Measurements from ENCODE around the gene CHRNA4. TPM values are rescaled to one million over a fixed set of nuclear protein-coding genes. Genes with fewer than 3 reads are reported as not detected.

CHRNA4 gene
- total and polyA plus RNA-seq, 5 experiments from 2014 or later = not detected

GRCh38 chr20:63293871-63294535, 67.1 kb downstream of the CHRNA4 start:
- Mint-ChIP-seq H3K36me3 (peaks cover 0 to 2% (median under 1%) of the 10 kb centered on the region in 3 donors), H3K27me3 (peaks cover 5 to 23% (median 8%) of the 10 kb centered on the region in 5 donors), H3K27ac (no peak overlapping the region), H3K4me3 (no peak overlapping the region), H3K4me1 (peaks cover 6 to 20% (median 11%) of the 10 kb centered on the region in 4 donors), H3K9me3 (no peaks in the 10 kb centered on the region)
- POLR2A ChIA-PET = no interaction called here
- DNase-seq = no peak
- no peak for ATAC-seq

GRCh38 chr20:63293456-63293855, 67.7 kb downstream of the CHRNA4 start:
- peaks cover 6 to 20% (median 10%) of the 10 kb centered on the region in 4 donors for H3K4me1 Mint-ChIP-seq
- POLR2A ChIA-PET = no interaction called here
- H3K36me3 Mint-ChIP-seq = peaks cover 0 to 5% (median 0%) of the 10 kb centered on the region in 3 donors
- H3K4me3 Mint-ChIP-seq = no peak overlapping the region
- no peak for ATAC-seq
- H3K9me3 Mint-ChIP-seq = no peaks in the 10 kb centered on the region
- H3K27ac Mint-ChIP-seq = no peak overlapping the region
- peaks cover 3 to 18% (median 5%) of the 10 kb centered on the region in 5 donors for H3K27me3 Mint-ChIP-seq
- DNase-seq = peak in 1 of 10 donors; percentile 3

Other genes with a start within 250 kb of the CHRNA4 start
- 10 to 100 TPM; 51.8 to 53.1 TPM for gene YTHDF1, start 145.2 kb downstream of the CHRNA4 start, total RNA-seq
- gene YTHDF1, start 145.2 kb downstream of the CHRNA4 start, polyA plus RNA-seq = 10 to 100 TPM; 26.8 to 46.6 (median 34.1) TPM
- gene BIRC7, start 125.4 kb downstream of the CHRNA4 start, total RNA-seq = not detected
- gene BIRC7, start 125.4 kb downstream of the CHRNA4 start, polyA plus RNA-seq = 1 to 10 TPM in 2 of 3 donors, under 1 TPM in 1; 0.43 to 3.2 (median 1.6) TPM
- not detected for gene NKAIN4, start 106.9 kb downstream of the CHRNA4 start, total RNA-seq
- not detected for gene NKAIN4, start 106.9 kb downstream of the CHRNA4 start, polyA plus RNA-seq
- gene ARFGAP1, start 88.5 kb downstream of the CHRNA4 start, total RNA-seq = 100 to 1,000 TPM in 1 of 2 experiments, 10 to 100 TPM in 1; 93.4 to 101 TPM
- gene ARFGAP1, start 88.5 kb downstream of the CHRNA4 start, polyA plus RNA-seq = 10 to 100 TPM; 11.5 to 19.4 (median 14.6) TPM
- under 1 TPM in 1 of 2 experiments, not detected in 1; 0.25 TPM for gene COL20A1, start 68.2 kb downstream of the CHRNA4 start, total RNA-seq
- gene COL20A1, start 68.2 kb downstream of the CHRNA4 start, polyA plus RNA-seq = not detected
- gene KCNQ2, start 111.3 kb upstream of the CHRNA4 start, total RNA-seq = under 1 TPM; 0.30 to 0.49 TPM
- not detected for gene KCNQ2, start 111.3 kb upstream of the CHRNA4 start, polyA plus RNA-seq
- gene EEF1A2, start 137.7 kb upstream of the CHRNA4 start, total RNA-seq = under 1 TPM; 0.16 to 0.18 TPM
- not detected for gene EEF1A2, start 137.7 kb upstream of the CHRNA4 start, polyA plus RNA-seq
- 100 to 1,000 TPM; 225 to 229 TPM for gene PPDPF, start 159.4 kb upstream of the CHRNA4 start, total RNA-seq
- 10 to 100 TPM; 47.4 to 93.1 (median 78.1) TPM for gene PPDPF, start 159.4 kb upstream of the CHRNA4 start, polyA plus RNA-seq
- gene PTK6, start 176.0 kb upstream of the CHRNA4 start, total RNA-seq = under 1 TPM; 0.16 to 0.29 TPM
- gene PTK6, start 176.0 kb upstream of the CHRNA4 start, polyA plus RNA-seq = under 1 TPM; 0.09 to 0.44 (median 0.15) TPM
- gene SRMS, start 186.4 kb upstream of the CHRNA4 start, total RNA-seq = not detected
- not detected for gene SRMS, start 186.4 kb upstream of the CHRNA4 start, polyA plus RNA-seq
- under 1 TPM; 0.13 to 0.36 TPM for gene FNDC11, start 192.8 kb upstream of the CHRNA4 start, total RNA-seq
- under 1 TPM in 1 of 3 donors, not detected in 2; 0.25 TPM for gene FNDC11, start 192.8 kb upstream of the CHRNA4 start, polyA plus RNA-seq
- gene HELZ2, start 212.9 kb upstream of the CHRNA4 start, total RNA-seq = 10 to 100 TPM; 22.7 to 24.4 TPM
- gene HELZ2, start 212.9 kb upstream of the CHRNA4 start, polyA plus RNA-seq = 1 to 10 TPM; 3.1 to 4.6 (median 4.1) TPM

All from naive thymus-derived CD8-positive, alpha-beta T cell (primary cell).